NCI-H446 treated with DMSO at 0.1 percent for 48 hours (cell line): ENCODE measurements around the gene ATG9B.
"Not testable (repeated sequence)": the region's sequence is repeated elsewhere in the genome, so short reads cannot be mapped to it uniquely, and the experiment has no call there.

Experiments
- DNase-seq: peaks from one replicate; lab custom pipeline; 2025; lab: John Stamatoyannopoulos, UW

ATG9B gene

DNA sequence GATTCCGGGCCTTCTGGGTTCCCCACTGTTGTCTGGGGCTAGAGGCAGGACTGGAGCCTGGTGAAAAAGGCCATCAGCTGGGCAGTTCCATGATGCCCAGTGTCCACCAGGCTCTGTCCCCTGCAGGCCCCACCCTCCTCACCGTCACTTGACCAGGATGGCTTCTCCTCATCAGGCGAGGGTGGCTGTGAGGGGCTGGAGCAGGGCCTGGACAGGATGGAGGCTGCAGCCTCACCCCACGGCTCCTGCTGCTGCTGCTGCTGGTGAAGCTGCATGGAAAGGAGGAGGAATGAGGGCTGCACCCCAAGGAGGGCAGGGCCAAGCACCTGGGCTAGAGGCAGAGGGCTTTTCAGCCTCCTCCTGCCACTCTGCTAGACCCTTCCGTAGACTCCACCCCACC lies 8.3 kb downstream of the ATG9B start:
- DNase-seq, result no peak

- no peak for DNase-seq
Measured at GRCh38 chr7:151014950-151015349, 9.3 kb downstream of the ATG9B start.

- no peak for DNase-seq
Measured at GRCh38 chr7:151013733-151014497, 10.4 kb downstream of the ATG9B start.

DNA sequence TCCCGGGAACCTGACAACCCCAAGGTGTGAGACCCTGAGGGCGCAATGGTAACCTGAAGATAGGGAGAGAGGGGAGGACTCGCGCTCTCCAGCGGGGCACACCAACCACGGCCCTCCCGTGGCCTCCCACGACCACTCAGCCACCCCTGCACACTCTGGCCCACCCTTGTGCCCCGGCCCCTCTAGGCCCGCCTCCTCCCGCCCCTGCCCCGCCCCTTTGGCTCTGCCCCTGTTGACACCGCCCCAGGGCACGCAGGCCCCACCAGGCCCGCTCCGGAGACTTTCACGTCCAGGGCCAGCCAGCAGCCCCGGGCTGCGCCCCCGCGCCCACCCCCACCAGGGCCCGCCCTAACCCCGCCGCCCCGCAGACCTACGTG lies 10.9 kb downstream of the ATG9B start:
- DNase-seq, result no peak

GRCh38 chr7:151012911-151013347 lies 11.4 kb downstream of the ATG9B start:
- DNase-seq, result no peak

GRCh38 chr7:151012031-151012692 lies 12.1 kb downstream of the ATG9B start:
- DNase-seq, result no peak

GRCh38 chr7:151011616-151012015 lies 12.7 kb downstream of the ATG9B start:
- not testable (repeated sequence) for DNase-seq

- DNase-seq, result no peak
Measured at GRCh38 chr7:151011097-151011409, 13.2 kb downstream of the ATG9B start.

DNA sequence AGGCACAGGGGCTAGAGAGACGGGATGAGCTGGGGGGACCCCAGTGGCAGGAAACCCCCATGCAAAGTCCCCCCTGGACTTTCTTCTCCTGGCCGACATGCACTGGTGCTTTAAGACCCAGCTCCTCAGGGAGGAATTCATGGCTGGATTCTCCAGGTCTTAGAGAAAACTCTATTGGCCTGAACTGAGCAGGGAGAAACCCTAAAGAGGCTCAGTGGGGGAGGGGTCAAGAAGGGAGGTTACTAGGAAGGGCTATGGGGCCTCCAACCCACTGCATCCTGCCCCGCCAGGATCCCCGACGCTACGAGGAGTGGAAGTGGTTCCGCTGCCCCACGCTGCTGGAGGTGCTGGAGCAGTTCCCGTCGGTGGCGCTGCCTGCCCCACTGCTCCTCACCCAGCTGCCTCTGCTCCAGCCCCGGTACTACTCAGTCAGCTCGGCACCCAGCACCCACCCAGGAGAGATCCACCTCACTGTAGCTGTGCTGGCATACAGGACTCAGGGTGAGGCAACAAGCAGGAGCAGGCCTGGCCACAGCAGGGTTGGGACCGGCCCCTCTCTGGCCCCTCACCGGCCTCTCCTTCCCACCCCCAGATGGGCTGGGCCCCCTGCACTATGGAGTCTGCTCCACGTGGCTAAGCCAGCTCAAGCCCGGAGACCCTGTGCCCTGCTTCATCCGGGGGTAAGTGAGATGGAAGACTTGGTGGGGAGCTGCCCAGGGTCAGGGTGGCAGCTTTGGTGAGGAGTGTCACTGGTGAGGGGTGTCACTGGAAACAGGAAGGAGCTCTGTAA lies 13.8 kb downstream of the ATG9B start:
- DNase-seq, result no peak

- DNase-seq, result no peak
Measured at GRCh38 chr7:151010037-151010306, 14.3 kb downstream of the ATG9B start.

DNA sequence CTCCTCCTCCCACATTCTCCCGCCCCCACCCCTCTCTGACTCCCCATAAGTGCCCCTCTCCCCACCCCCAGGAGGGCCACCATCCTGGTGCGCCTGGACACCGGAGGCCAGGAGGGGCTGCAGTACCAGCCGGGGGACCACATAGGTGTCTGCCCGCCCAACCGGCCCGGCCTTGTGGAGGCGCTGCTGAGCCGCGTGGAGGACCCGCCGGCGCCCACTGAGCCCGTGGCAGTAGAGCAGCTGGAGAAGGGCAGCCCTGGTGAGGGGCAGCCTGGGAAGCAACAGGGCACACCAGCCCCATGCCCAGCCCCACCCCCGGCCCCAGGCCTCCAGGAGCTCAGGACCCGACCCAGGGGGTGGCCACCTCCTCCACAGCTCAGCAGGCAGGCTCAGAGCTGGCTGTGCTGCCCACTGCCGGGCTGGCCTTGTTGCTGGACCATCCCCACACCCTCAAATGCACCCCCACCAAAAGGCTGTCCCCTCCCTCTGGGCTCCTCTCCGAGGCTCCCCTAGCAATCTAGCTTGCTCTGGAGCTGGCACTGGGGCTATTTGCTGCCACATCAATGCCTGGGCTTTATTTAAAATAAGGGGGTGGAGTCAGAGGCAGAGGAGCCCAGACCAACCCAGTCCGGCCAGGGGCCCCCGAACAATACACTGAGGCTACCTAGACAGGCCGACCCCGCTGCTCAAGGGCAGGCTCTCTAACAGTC lies 14.8 kb downstream of the ATG9B start:
- DNase-seq, result no peak

DNA sequence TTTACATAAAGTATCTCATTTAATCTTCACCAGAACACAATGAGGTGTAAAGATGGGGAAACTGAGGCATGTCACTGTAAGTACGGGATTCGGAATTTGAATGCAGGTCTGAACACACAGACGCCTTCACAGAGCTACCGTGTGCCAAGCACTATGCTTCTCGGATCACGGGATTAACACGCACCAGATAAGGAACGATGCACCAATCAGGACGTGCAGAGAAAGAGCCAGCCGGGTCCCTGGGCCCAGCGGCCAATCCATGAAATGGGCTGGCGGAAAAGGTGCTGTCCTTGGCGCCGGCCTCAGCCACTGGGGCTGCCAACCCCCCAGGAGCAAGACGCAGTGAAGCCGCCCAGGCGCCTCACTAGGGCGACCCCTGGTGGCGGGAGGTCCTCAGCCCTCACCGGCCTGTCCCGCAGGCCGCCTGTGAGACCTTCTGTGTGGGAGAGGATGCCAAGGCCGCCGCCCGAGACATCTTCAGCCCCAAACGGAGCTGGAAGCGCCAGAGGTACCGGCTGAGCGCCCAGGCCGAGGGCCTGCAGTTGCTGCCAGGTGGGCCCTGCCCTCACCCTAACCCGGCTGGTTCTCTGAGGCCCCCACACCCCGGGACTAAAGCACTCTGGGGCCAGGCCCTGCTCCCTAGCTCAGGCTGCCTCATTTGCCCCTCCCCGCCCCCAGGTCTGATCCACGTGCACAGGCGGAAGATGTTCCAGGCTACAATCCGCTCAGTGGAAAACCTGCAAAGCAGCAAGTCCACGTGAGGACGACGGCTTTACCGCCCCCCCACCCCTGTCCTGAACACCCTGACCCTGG lies 15.6 kb downstream of the ATG9B start:
- DNase-seq, result no peak

DNA sequence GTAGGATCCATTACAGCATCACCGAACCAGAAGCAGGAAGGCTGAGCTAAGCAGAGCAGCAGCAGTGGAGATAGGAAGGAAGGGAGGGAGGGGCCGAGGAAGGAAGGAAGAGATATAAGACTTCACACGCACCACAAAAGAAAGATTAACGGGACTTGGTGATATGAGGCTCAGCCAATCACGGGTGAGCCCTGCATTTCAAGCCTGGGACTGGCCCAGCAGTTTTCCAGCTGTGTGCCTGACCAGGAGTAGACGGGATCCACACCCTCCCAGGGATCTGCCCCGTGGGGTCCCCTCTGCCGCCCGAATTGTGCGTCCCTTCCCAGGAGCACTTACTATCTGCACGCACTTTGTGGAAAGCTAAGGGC lies 16.2 kb downstream of the ATG9B start:
- no peak for DNase-seq

- DNase-seq, result no peak
Measured at GRCh38 chr7:151007469-151007898, 16.8 kb downstream of the ATG9B start.

DNA sequence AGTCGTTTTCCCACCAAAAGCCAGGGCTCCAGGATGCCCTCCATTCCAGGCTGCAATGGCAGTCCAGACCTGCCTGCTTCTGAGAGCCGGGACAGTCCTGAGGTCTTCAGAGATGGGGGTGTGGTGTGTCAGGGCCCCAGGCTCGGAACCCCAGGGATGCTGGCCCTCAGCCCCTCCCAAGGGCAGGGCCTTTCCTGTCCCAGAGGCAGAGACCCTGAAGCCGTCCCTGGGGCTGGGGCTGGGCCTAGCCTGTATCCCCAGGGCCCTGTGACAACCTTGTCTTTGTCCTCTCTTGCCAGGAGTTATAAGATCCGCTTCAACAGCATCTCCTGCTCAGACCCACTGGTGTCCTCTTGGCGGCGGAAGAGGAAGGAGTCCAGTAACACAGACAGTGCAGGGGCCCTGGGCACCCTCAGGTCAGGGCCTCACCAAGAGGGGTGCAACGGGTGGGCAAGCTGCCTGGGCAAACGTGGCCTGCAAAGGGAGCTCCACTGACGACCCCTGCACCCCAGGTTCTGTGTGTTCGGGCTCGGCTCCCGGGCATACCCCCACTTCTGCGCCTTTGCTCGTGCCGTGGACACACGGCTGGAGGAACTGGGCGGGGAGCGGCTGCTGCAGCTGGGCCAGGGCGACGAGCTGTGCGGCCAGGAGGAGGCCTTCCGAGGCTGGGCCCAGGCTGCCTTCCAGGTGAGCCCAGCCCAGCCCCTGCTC lies 17.5 kb downstream of the ATG9B start:
- no peak for DNase-seq

DNA sequence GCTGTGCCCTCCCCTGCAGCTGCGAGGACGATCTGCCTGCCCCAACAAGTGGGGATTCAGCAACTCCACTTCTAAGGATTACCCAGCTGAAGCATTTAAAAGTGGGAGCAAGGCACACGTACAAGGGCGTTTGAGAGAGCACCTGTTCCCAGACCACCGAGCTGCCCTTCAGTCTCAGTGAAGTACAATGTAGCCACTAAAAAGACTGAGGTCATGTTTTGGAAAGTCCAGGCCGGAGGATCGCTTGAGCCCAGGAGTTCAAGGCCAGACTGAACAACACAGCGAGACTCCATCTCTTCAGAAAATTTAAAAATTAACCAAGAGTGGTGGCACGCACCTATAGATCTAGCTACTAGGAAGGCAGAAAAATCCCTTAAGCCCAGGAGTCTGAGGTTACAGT lies 18.7 kb downstream of the ATG9B start:
- no peak for DNase-seq

DNA sequence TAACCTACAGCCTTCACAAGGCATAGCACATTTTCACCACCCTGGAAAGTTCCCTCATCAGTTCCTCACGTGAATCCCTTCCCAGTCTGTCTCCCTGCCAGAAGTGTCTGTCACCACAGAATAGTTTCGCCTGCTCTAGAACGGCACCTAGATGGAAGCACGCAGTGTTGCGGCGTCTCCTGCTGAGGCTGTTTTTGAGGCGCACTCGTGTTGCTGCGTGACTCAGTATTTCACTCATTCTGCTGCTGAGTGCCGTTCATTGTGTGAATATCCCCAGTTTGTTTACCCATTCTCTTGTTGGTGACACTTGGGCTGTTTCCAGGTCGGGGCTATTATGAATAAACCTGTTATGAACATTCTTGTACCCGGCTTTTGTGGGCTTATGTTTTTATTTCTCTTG lies 20.7 kb downstream of the ATG9B start:
- no peak for DNase-seq

DNA sequence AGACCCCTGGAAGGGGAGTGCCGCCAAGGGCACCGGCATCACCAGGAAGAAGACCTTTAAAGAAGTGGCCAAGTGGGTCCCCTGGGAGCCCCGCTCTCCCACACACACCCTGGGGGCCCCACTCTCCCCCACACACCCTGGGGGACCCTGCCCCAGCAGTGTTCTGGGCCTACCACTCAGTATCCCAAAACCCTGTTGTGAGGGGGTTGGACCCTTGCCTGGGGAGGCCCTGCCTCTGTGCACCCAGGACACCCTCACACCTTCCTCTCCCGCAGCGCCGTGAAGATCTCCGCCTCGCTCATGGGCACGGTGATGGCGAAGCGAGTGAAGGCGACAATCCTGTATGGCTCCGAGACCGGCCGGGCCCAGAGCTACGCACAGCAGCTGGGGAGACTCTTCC lies 22.7 kb downstream of the ATG9B start:
- no peak for DNase-seq

DNA sequence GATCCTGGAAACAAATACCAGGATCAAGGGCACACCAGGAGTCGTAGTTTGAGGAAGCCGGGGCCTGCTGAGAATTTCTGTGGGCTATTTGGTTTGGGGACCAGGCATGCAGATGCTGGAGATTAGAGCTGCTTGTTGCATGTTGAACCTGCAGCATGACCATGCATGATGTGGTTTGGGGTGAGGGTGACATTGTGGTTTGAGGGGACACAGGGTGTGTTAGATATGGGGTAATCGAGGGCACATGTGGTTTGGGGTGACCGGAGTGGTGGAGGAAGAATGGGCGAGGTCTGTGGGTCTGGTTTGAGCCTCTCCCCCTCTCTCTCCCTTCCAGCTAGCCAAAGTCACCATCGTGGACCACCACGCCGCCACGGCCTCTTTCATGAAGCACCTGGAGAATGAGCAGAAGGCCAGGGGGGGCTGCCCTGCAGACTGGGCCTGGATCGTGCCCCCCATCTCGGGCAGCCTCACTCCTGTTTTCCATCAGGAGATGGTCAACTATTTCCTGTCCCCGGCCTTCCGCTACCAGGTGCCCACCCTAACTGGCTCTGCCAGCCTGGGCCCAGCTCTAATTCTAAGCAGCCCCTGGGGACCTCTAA lies 23.3 kb downstream of the ATG9B start:
- DNase-seq, result no peak

- DNase-seq, result no peak
Measured at GRCh38 chr7:150999497-151000230, 24.6 kb downstream of the ATG9B start.
